CD4-positive, alpha-beta T cell treated with Interleukin-10 for 1 hour (primary cell): Measurements from ENCODE around the gene AEBP2.
"Not testable (repeated sequence)": the region's sequence is repeated elsewhere in the genome, so short reads cannot be mapped to it uniquely, and the experiment has no call there.

ENCODE experiments used
- DNase-seq: peaks from one replicate; pipeline ENCODE4 v3.0.0-alpha.2; 2020

AEBP2 gene, protein sequence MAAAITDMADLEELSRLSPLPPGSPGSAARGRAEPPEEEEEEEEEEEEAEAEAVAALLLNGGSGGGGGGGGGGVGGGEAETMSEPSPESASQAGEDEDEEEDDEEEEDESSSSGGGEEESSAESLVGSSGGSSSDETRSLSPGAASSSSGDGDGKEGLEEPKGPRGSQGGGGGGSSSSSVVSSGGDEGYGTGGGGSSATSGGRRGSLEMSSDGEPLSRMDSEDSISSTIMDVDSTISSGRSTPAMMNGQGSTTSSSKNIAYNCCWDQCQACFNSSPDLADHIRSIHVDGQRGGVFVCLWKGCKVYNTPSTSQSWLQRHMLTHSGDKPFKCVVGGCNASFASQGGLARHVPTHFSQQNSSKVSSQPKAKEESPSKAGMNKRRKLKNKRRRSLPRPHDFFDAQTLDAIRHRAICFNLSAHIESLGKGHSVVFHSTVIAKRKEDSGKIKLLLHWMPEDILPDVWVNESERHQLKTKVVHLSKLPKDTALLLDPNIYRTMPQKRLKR

GRCh38 chr12:19439059-19440018 is at the start of gene AEBP2:
Gene AEBP2, plus strand, starts transcription at chr12:19439492. Its CDS starts 208 bp downstream, at chr12:19439700.
- DNase-seq = peak; percentile 97

- no peak for DNase-seq
Observed at GRCh38 chr12:19390051-19390598, 49.2 kb upstream of the AEBP2 start.

DNA sequence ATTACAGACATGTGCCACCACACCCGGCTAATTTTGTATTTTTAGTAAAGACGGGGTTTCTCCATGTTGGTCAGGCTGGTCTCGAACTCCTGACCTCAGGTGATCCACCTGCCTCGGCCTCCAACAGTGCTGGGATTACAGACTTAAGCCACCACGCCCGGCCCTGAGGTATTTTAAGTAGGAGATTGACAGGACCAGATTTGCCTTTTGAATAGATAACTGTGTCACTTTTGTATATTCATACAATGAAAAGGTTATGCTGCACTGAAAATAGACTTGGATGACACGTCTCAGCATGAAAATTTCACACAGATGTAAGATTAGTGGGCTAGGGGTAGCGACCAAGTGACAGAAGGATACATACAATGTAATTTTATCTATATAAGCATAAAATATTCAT is 46.6 kb upstream of the AEBP2 start:
- DNase-seq = not testable (repeated sequence)

DNA sequence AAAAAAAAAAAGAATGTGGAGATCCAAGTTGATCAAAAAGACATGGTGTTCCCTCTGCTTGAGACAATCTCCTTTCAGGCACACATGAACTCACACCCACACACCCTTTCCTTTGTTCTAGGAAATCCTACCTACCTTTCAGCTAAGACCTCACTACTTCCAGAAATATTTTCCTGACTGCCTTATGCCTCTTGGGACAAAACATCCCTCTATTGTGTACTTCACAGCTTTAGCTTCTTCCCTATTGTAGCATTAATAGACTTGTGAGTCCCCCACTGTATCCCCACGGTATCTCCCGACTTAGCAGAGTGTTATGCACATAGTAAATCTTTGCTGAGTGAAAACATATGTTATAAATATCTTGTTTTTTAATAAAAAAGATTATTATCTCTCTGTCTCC is 44.9 kb upstream of the AEBP2 start:
- no peak for DNase-seq

GRCh38 chr12:19397534-19397933 is 41.8 kb upstream of the AEBP2 start:
- no peak for DNase-seq

DNA sequence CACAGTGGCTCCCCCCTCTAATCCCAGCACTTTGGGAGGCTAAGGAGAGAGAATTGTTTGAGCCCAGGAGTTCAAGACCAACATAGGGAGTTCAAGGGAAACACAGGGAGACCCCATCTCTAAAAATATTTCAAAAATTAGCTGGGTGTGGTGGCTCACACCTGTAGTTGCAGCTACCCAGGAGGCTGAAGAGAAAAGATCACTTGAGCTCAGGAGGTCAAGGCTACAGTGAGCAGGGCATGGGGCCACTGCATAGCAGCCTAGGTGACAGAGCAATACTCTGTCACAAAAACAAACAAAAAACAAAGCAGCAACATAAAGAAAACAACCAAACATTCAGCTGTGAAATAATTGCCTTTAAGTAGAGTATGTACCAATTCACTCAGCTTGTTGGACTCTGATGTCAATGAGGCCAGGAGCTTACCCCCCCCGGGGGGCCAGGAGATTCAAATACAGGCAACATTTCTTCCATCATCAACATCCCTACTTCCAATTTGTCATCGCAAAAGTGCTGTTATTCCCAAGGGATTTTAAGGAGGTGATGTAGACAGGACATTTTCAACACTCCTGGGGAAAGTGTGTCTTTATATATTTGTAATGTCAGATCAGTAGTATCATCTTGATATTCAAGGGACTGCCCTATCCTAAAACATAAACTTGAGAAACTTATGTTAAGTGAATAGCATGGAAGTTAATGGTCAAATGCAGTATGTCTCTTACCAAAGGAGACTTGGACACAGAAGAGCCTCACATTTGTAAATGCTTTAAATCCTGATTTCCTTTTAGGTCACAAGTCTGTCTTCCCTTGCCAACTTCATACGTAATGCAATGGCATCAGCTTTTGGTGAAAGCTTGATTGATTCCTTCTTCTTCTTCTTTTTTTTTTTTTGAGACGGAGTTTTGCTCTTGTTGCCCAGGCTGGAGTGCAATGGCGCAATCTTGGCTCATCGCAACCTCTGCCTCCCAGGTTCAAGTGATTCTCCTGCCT is 40.6 kb upstream of the AEBP2 start:
- no peak for DNase-seq

DNA sequence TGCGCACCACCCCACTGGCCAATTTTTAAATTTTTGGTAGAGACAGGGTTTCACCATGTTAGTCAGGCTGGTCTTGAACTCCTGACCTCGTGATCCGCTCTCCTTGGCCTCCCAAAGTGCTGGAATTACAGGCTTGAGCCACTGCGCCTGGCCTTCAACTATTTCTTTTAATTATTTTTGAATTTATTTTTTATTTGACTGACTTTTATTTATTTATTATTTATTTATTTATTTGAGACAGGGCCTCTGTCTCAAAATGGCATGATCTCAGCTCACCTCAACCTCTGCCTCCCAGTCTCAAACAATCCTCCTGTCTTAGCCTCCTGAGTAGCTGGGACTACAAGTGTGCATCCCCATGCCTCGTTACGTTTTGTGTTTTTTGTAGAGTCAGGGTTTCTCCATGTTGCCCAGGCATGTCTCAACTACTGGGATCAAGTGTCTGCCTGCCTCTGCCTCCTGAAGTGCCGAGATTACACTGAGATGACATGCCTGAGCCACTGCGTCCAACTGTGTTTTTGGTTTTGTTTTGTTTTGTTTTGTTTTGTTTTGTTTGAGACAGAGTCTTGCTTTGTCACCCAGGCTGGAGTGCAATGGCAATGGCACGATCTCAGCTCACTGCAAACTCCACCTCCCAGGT is 38.5 kb upstream of the AEBP2 start:
- not testable (repeated sequence) for DNase-seq

GRCh38 chr12:19402211-19402610 is 37.1 kb upstream of the AEBP2 start:
- DNase-seq = no peak

DNA sequence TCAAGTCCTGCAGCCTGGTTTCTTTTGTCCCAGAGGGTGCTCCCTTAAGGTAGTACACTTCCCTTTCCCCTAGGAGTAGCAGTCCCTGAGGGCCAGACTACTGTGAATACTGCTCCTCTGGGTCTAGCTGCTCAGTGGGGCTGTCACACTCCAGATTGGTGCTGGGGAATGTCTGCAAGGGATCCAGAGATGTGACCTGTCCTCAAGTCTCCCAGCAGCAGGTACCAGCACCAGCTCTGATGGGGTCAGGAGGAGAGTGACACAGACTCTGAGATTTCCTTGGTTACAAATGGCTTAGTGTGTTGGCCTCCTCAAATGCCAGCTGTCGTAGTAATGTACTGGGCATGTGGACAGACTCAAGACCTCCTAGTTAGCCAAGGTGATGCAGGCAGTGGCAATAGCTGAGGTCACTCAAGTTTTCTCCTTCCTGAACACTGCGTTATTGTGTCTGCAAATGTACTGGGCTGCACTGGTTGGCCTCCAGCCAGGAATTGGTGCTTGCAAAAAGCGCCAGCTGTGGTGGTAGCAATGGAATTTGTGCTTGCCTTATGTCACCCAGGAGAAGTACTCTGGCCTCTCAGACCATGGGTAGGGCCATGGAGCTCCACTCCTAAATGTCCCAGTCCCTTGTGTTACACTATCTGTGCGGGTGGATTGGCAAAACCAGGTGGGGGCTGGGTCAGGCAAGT is 36.4 kb upstream of the AEBP2 start:
- DNase-seq = no peak

GRCh38 chr12:19404242-19404880 is 34.9 kb upstream of the AEBP2 start:
- DNase-seq = peak; percentile 45

DNA sequence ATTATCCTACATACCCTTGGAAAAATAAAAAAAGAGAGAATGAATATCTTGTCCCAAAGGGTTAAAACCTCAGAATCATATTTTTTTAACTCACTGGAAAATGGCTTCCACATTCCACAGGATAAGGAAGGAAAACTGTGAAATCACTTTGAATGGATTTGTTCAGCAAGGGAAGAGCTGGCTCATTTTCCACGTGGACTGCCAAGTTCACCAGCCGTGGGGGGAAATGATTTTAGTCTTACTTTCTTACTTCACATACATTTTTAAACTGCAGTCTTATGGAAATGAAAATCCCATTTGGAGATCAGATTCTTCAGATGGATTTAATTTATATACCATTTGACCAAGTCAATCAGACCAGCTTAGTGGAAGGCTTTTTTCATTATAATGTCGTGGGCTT is 29.9 kb upstream of the AEBP2 start:
- no peak for DNase-seq

DNA sequence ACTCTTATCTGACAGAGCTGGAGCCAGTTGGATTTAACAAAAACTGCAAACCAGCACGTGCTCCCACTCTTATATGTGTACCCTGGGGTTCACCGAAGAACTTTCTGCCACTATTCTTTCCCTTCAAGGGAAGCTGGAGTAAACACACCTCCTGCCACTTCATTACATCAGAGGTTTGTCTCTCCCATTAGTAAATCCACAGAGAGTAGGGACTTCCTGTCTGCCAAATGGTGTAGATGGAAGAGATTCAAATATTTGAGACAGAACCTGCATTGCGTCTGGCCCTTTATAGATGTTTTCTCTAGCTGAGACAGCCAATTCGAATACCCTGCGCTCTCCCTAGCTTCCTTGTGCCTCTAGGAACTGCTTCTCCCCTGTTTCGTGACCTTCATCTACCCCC is 29.1 kb upstream of the AEBP2 start:
- DNase-seq = no peak

GRCh38 chr12:19410629-19411185 is 28.6 kb upstream of the AEBP2 start:
- DNase-seq = no peak

GRCh38 chr12:19411234-19412204 is 27.8 kb upstream of the AEBP2 start:
- no peak for DNase-seq

DNA sequence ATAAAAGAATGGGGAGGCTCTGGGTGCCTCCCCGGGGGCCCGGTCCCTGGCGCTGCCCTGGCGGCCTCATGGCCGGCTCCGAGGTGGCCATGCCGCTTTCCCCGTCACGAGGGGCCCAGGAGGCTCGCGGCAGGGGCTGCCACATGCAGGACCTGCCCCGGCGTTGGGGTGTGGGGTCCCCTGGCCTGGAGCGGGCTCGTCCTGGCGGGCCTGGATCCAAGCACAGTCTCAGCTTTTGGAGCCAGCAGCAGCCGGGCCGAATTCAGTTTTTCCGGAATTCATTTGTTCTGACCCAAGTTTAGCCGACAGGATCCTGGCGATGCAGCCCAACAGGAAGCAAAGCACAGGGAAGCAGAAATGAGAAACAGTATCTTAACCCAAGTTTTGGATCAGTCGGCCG is 26.4 kb upstream of the AEBP2 start:
- no peak for DNase-seq

DNA sequence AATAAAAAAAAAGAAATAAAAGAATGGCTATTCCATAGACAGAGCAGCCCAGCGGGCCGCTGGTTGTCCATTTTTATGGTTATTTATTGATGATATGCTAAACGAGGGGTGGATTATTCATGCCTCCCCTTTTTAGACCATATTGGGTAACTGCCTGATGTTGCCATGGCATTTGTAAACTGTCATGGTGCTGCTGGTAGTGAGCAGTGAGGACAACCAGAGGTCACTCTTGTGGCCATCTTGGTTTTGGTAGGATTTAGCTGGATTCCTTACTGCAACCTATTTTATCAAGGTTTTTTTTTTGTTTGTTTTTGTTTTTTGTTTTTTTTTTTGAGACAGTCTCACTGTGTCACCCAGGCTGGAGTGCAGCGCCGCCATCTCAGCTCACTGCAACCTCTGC is 25.7 kb upstream of the AEBP2 start:
- not testable (repeated sequence) for DNase-seq

- DNase-seq = no peak
Observed at GRCh38 chr12:19415563-19415962, 23.7 kb upstream of the AEBP2 start.

DNA sequence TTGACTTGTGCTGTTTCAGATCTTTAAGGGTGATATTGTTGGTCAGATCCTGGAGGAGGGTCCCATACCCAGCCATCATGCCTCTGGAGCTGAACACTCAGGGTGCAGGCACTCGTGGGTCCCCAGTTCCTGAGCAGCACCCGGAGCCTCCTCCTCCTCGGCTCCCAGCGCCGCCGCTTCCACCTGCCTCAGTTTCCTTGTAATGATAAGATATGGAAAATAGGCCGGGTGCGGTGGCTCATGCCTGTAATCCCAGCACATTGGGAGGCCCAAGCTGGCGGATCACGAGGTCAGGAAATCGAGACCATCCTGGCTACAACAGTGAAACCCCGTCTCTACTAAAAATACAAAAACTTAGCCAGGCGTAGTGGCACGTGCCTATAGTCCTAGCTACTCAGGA is 20.2 kb upstream of the AEBP2 start:
- DNase-seq = no peak
